GM18858 (cell line): Measurements from ENCODE around the gene VEZF1.
"Not testable (repeated sequence)": the region's sequence is repeated elsewhere in the genome, so short reads cannot be mapped to it uniquely, and the experiment has no call there.

Experiments
- ATAC-seq: cut with Tn5 transposase; IDR thresholded peaks from one replicate; pipeline ENCODE4 v1.9.1; 2021; ENCODE audit not compliant: unreplicated experiment

The VEZF1 gene

GRCh38 chr17:57974053-57974824 lies 13.8 kb downstream of the VEZF1 start:
- ATAC-seq, result not testable (repeated sequence)

DNA sequence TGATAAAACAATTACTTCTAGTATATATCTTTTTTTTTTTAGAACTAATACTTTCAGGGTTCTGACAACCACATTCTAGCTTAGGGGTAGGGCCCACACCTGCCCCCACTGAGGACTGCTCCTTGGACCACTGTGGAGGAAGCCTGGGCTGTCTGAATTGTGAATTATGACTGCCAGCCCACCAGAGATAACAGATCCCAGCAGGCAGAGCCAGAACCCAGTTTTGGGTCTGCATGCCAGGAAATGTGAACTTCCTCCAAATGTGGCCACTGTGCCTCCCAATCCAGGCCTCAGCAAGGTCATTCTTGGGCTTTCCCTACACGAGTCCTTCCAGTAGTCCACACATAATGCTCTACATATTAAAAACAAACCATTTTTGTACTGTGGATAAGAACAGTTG lies 15.9 kb downstream of the VEZF1 start:
- no peak for ATAC-seq

DNA sequence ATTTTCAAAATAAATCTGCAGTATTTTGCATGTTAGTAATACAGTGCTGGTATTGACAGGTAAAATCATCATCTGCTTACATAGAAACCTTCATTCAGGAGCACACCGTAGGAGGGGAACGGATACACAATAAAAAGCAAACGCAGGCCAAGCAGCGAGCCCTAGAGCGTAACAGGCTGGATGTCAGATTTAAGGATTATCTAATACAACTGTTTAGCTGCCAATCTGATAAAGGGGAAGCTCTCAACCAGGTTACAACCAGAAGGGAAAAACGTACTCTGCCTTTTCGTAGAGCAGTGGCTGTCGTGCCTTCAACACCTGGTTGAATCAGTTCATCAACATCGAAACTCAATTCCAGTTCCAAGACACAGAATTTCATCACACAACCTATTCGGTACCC lies 16.5 kb downstream of the VEZF1 start:
- no peak for ATAC-seq

- no peak for ATAC-seq
Observed at GRCh38 chr17:57970710-57971109, 17.3 kb downstream of the VEZF1 start.

GRCh38 chr17:57968456-57968855 lies 19.6 kb downstream of the VEZF1 start:
- ATAC-seq, result no peak

GRCh38 chr17:57966875-57967274 lies 21.2 kb downstream of the VEZF1 start:
- no peak for ATAC-seq

DNA sequence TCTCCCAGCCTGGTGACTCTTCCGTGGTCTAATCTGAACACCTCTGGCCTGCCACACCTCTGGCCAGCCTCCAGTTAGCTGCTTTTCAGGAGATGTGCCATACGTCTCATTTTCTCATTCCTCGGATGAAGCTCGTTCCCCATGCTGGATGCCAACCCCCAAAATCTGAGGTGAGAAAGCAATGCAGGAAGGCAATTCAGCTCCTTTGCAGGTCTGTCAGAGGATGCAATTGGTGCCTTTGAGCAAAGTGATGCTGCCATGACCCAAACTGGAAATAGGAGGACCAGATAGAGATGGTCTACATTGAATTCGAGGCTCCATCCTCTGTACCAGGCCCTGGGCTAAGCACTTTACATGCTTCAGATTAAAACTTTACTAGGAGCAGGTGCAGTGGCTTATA lies 21.8 kb downstream of the VEZF1 start:
- no peak for ATAC-seq

DNA sequence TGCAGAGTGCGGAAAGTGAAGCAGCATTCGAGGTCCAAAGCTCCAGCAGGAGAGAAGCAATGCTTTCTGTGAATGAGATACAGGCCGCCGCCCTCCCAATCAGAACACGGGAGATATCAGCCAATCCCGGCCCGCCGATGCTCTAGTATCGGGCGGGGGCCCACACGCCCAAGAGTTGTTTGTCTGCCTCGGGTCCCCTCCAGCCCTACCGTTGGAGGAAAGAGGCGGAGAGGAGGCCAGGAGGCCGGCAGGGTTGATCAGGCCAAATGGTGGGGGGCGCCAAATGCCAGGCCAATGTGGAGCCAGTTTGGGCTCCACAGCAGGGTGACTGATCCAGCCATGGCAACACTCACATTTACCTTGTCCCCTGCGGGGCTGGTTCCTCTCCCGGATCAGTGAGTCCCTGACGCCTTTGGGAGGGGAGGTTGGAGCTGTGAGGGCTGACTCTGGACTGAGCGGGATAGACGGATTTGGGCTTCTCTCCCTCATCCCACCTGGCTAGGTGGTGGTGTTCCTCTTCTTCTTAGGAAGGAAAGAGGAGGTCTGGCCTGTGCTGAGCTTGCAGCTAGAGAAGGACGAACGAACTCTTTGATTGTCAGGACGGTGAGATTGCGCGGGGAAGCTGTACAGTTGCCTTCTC lies 22.4 kb downstream of the VEZF1 start:
- ATAC-seq, result no peak

- ATAC-seq, result no peak
Observed at GRCh38 chr17:57963149-57963511, 24.9 kb downstream of the VEZF1 start.

DNA sequence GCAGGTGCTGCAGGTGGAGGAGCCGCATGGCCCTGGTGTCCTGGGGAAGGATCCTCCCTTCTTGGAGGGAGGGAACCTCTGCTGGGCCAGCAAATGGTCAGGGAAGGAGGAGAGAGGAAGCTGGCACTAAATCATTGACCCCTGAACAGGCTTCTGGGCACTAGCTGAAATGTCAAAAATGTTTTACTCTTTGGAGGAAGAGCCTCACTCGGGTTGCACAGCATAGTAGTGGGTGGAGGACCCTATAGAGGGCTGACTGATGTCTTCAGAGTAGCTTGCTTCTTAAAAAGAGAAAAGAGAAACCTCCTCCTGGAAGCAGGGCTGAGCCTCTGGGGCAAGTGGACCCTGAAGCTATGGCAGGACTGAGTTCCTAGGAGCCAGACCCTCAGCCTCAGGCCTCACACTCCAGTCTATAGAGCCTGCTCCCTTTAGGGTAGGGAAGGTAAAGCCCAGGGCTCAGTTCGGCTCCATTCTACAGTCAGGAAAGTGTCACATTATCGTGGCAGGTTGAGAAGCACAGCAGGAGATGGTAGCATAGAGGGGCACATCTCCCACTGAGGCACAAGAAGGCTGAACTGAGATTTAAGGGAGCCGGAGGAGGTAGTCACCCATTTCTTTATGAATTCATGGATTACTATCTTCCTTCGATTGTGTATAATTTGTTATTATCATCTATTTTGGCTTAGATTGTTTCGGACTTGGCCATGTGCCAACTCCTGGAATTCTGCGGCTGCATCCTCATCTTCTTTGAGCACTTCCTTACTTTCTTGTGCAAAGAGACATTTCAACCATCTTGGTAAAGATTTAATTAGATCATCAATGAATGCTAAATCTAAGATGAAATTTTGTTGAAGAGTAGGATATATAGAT lies 25.5 kb downstream of the VEZF1 start:
- no peak for ATAC-seq

DNA sequence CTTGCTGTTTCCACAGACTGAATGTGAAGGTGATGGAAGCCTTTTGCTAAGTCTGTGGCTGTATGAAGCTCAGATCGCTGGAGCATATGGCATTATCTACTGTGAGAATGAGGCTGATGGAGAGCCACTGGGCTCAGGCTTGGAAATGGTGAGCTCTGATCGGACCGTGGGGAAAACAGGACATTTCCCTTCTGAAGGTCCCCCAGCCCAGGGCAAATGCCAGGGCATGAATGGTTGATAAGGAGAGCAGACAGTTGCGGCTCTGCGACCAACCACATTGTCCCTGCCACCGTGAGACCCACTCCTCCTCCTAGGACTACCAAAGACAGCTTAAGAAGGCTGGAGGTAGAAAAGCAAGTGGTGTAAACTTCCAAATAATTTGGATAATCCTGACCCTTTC lies 28.1 kb downstream of the VEZF1 start:
- ATAC-seq, result no peak

GRCh38 chr17:57958391-57958790 lies 29.7 kb downstream of the VEZF1 start:
- ATAC-seq, result not testable (repeated sequence)

GRCh38 chr17:57957886-57958285 lies 30.2 kb downstream of the VEZF1 start:
- no peak for ATAC-seq

DNA sequence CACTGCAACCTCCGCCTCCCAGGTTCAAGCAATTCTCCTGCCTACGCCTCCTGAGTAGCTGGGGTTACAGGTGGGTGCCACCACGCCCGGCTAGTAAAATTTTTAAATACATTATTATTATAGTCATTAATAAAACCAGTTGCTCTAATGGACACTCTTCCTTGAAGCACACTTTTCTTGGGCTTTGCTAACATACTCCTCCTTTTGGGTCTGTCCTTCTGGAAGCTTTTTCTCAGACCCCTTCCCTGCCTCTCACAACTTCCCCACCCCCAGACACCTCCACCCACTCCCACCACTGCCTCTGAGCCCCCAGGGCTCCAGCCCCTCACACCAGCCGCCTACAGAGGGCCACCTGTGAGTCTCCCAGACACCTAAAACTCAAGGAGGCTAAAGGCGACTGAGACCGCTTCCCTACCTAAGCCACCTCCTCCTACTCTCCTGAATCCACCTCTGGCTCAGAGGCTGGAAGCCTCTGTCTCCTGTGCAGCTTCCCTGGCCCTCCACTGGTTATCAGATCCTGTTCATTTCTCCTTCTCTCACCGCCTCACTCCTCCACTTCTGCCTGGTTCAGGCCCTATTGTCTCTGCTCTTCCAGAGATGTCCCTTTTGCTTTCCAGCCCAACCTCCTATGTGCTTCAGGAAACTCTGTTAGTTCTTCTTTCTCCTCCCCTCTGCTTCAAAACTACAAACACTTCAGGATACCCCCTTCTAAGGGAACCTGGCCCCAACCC lies 30.8 kb downstream of the VEZF1 start:
- ATAC-seq, result no peak

DNA sequence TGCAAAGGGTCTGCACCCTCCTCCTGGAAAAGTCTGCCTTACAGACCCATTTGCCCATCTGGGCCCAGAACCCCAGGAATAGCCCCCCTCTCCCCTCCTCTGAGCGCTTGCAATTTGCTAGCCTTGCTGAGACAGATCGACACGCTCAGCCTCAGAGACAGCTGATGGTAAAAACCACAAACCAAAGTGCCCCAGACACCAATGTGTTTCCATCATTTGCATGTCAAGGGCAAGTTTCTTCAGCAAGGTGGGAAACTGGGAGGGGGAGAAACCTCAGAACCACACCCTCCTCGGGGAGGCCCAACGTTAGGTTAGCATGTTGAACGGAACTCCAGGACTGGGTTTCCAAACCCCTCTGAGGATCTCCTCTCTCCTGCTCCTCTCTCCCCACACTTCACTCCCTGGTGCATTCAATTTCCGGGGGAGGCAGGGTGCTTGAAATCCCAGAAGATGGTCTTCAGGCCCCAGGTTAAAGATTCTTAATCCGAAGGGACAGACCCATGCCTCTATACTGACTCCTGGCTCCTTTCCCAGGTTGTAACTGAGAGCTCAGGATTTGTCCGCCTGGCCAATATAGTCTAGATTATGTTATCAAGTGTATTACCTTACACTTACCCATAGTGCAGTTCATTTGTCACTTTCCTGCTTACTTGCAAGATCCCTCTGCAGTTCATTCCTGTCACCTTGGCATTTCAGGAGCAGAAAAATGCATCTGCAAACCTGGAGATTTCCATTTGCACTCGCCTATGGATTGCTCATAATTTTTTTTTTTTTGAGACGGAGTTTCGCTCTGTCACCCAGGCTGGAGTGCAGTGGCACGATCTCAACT lies 31.5 kb downstream of the VEZF1 start:
- no peak for ATAC-seq

DNA sequence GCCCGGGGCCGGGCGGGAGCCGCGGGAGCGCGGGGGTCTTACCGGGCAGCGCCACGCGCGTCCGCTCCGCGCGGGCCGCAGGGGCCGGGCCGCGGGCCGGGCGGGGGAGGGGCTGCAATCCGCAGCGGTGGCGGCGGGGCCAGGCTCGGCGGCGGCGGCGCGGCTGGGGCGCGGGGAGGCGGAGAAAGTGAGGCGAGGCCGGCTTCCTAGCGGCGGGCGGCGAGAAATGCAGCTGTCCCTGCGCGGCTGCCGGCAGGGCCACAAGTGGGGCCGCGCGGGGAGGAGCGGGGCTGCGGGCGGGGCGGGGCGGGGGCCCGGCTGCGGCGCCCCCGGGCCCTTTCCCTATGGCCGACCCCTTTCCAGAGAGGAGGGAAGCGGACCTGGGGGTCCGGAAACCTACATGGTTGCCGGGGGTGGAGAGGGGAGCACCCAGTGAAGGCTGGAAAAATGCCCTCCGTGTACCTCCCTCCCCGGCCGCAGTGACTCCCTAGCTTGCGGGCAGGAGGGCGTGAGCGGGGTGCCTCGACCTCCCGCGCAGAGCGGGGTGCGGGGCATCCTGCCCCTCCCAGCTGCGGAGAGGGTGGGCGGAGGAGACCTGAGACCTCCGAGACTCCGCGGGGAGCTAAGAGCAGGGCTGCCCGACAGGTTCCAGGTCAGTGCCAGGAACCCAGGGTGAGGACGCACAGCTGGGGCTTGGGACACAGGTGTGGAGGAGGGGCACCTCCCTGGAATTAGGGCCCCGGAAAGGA lies 32.7 kb downstream of the VEZF1 start, which contains the start of gene CUEDC1:
Gene CUEDC1 (minus strand): TSS at position 230 of the 749 bp plus-strand sequence. CDS start 69,848 bp downstream, outside the sequence.
- no peak for ATAC-seq

DNA sequence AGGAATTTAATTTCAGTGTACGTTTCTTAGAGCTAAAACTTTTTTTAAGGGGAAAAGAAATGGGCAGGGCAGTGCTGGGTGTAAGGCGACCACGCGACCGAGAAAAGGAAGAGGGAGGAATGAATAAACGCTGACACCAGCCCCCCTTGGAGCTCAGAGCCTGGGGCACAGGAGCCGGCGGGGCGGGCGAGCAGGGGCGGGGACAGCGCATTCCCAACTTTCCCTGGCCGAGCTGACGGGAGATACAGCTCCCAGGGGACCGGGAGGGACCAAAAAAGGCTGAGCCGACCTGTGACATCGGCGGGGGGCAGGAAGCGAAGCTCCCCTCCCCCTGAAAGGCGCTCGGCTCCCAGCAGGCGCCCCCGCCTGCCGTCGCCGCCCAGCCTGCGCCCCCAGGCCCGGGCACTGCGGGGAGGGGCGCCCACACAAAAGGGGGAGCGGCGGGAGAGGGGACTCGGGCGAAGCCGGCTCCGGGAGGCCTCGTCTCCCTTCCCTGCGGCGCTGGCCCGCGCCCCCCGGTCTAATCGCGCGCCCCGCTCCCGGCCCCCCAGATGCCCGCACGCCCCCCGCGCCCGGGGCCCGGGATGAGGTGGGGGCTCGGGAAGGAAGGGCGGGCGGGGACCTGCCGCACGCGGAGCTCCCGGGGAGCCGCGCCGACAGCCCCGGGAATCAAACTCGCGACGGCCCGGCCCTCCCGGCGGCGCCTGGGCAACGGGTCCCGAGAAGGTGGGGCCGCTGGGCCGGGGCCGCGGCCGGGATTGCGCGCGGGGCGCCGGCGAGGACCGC lies 33.5 kb downstream of the VEZF1 start:
- no peak for ATAC-seq

DNA sequence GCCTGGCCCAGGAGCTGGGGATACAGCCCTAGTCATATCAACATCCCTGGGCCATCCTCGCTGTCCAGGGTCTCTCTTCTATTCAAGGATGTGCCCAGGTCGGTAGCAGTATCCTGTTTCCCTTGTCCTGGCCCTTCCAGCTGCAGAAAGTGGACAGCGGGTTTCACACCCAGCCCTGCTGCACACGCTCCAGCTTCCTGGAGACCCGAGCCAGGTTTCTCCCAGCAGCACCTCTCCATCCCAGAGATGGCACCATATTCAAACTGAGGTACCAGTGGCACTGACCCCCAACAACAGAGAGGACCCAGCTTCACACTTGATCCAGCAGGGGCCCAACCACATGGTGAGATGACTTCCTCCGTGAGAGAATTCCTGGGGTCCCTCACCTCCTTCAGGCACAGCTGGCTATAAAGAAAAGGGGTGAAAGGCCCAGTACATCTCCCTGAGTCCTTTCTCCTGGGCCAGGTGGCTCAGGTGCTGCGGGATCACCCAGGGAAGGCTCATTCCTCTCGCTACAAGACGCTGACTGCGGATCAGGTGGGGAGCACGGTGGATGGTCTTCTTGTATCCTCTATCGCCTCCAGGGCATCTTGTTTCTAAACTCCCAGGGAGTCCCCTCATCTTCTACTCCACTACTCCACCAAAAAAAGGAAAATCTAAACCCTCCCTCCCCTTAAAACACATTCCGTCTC lies 34.2 kb downstream of the VEZF1 start:
- ATAC-seq, result no peak
